OCI-LY1 (cell line): ENCODE data around the gene MLF2.

Experiments
- CTCF ChIP-seq: fragments of 200-600 bp; sonication (generic), shearing (Covaris generic); IDR thresholded peaks from 2 replicates; pipeline ENCODE4 v1.5.1; 2017; ENCODE audit warnings: mild to moderate bottlenecking, antibody characterized with exemption, low read length, moderate library complexity, mixed read lengths
- EZH2 ChIP-seq: fragments of 200-600 bp; sonication (generic), shearing (Covaris generic); IDR thresholded peaks from 2 replicates; pipeline ENCODE4 v1.8.0; 2017; ENCODE audit warnings: borderline replicate concordance, mixed run types, mild to moderate bottlenecking, antibody characterized with exemption, low read length, moderate library complexity, mixed read lengths

DNA sequence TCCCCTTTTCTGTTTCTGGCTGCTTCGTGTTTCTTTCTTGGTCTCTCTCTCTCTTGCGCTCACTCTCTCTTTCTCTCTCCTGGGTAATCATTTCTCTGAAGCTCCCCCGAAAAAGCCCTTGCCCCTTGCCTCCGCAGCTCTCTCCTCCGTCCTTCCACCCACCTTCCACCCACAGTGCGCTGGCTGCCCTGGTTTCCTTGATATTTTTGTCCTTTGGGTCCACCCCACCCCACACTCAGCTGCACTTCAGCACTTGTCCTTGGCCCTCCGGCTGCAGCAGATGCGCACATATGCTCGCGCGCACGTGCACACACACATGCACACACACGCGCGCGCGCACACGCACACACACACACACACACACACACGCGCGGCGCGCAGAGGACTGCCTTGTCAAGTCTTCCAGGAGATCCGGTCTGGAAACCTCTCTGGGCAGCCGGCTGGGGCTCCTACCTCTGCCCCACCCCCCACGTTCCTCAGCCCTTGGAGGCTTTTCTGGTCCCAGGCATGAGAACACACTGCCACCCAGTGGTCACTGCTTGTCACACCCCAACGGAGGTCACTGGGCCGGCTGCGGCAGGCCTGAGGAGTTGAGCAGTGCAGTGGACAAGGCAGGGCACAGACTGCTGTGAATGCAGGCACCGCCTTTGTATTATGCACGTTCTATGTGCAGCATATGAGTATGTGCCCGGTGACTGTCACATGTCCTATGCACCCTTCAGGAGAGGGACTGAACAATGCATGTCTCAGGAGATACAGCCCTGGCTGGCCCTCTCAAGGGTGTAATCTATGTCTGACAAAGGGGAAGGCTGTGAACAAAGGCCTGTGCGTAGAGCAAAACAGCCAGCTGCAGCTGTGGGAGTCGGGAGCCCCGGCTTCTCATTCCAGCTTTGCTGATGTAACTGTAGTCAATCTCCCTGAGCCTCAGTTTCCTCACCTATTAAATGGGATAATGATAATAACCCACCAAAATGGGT is 25.9 kb upstream of the MLF2 start:
- TF ChIP-seq CTCF (peak; percentile 97), EZH2 (no peak)
